Glutamatergic neuron (in vitro differentiated cells): Measurements from ENCODE around the gene TNFSF8. TPM values are rescaled to one million over a fixed set of nuclear protein-coding genes. Genes with fewer than 3 reads are reported as not detected.

Experiments used
- DNase-seq: peaks from one replicate; pipeline ENCODE4 v3.0.0; 2022
- H3K27ac Mint-ChIP-seq: one replicate; pipeline ENCODE4 v1.8.0; 2020; ENCODE audit warnings: mild to moderate bottlenecking, mixed read lengths, inconsistent platforms; ENCODE audit not compliant: unreplicated experiment
- H3K27me3 Mint-ChIP-seq: one replicate; pipeline ENCODE4 v1.8.0; 2020; ENCODE audit warnings: mild to moderate bottlenecking, moderate library complexity, mixed read lengths, inconsistent platforms; ENCODE audit not compliant: unreplicated experiment
- H3K36me3 Mint-ChIP-seq: one replicate; pipeline ENCODE4 v1.8.0; 2020; ENCODE audit warnings: mild to moderate bottlenecking, mixed read lengths, inconsistent platforms; ENCODE audit not compliant: unreplicated experiment
- H3K4me1 Mint-ChIP-seq: one replicate; pipeline ENCODE4 v1.8.0; 2020; ENCODE audit warnings: mild to moderate bottlenecking, low read depth, mixed read lengths, inconsistent platforms; ENCODE audit not compliant: unreplicated experiment
- H3K4me3 Mint-ChIP-seq: one replicate; pipeline ENCODE4 v1.8.0; 2020; ENCODE audit warnings: mild to moderate bottlenecking, mixed read lengths, inconsistent platforms; ENCODE audit not compliant: unreplicated experiment
- H3K9me3 Mint-ChIP-seq: one replicate; pipeline ENCODE4 v1.8.0; 2020; ENCODE audit warnings: mild to moderate bottlenecking, moderate library complexity, mixed read lengths, inconsistent platforms; ENCODE audit not compliant: unreplicated experiment
- total RNA-seq: library from RNA; stranded (reverse); fragmentation: NEBNext Ultra II Directional; extraction: Animal tissue kit (Norgen Biotek cat#: 25700); gene quantifications from one replicate; pipeline ENCODE4 v1.2.1, GENCODE V29; 2021; ENCODE audit not compliant: unreplicated experiment
- TF ChIP-seq, protein P1 (sequence below): fragments of 200-600 bp; sonication (generic); IDR thresholded peaks from one replicate; pipeline ENCODE4 v1.5.0; 2021; ENCODE audit not compliant: partially characterized antibody, unreplicated experiment

The TNFSF8 gene
- total RNA-seq, 1 donor from 2014 or later, result not detected

DNA sequence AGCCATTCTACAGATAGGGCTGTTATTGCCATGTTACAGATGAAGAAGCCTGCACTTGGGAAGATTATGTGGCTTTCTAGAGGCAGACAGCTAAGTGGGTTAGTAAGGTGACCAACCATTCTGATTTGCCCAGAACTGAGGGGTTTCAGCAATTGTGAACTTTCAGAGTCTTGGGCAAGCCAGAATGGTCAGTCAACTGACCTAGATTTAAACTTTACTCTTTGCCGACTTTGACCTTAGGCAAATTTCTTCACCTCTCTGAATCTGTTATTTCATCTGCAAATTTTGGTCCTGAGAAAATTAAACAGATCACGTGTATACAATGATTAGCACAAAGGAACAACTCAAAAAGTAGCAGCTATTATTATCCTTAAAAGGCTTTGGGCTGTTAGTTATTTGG lies 20.4 kb upstream of the TNFSF8 start:
- H3K9me3 Mint-ChIP-seq, result no peaks in the 10 kb centered on the region
- H3K36me3 Mint-ChIP-seq, result no peaks in the 10 kb centered on the region
- no peaks in the 10 kb centered on the region for H3K4me1 Mint-ChIP-seq
- H3K27me3 Mint-ChIP-seq, result no peaks in the 10 kb centered on the region
- TF ChIP-seq, protein P1, sequence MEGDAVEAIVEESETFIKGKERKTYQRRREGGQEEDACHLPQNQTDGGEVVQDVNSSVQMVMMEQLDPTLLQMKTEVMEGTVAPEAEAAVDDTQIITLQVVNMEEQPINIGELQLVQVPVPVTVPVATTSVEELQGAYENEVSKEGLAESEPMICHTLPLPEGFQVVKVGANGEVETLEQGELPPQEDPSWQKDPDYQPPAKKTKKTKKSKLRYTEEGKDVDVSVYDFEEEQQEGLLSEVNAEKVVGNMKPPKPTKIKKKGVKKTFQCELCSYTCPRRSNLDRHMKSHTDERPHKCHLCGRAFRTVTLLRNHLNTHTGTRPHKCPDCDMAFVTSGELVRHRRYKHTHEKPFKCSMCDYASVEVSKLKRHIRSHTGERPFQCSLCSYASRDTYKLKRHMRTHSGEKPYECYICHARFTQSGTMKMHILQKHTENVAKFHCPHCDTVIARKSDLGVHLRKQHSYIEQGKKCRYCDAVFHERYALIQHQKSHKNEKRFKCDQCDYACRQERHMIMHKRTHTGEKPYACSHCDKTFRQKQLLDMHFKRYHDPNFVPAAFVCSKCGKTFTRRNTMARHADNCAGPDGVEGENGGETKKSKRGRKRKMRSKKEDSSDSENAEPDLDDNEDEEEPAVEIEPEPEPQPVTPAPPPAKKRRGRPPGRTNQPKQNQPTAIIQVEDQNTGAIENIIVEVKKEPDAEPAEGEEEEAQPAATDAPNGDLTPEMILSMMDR, result no peak
- no peak for DNase-seq
- no peak overlapping the region for H3K27ac Mint-ChIP-seq
- no peak overlapping the region for H3K4me3 Mint-ChIP-seq

DNA sequence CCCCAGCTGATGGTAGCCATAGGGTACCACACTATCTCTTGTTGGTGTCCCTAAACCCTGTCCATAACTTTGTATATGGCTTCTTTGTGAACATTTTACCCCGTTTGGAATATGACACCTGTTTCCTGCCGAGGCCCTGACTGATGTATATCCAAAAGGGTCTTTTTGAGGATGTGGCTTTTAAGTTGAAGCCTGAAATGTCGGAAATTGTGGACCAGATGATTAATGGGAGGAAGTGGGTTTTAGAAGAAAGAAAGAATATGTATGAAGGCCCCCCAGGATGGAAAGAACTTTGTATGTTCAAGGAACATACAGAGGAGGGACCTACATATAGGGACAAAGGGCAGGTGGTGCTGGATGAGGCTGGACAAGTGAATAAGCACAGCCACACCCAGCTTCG lies 16.7 kb upstream of the TNFSF8 start:
- no peaks in the 10 kb centered on the region for H3K4me1 Mint-ChIP-seq
- no peaks in the 10 kb centered on the region for H3K9me3 Mint-ChIP-seq
- H3K4me3 Mint-ChIP-seq, result no peak overlapping the region
- H3K27me3 Mint-ChIP-seq, result no peaks in the 10 kb centered on the region
- TF ChIP-seq, protein P1, result no peak
- DNase-seq, result no peak
- H3K27ac Mint-ChIP-seq, result no peak overlapping the region
- H3K36me3 Mint-ChIP-seq, result no peaks in the 10 kb centered on the region

DNA sequence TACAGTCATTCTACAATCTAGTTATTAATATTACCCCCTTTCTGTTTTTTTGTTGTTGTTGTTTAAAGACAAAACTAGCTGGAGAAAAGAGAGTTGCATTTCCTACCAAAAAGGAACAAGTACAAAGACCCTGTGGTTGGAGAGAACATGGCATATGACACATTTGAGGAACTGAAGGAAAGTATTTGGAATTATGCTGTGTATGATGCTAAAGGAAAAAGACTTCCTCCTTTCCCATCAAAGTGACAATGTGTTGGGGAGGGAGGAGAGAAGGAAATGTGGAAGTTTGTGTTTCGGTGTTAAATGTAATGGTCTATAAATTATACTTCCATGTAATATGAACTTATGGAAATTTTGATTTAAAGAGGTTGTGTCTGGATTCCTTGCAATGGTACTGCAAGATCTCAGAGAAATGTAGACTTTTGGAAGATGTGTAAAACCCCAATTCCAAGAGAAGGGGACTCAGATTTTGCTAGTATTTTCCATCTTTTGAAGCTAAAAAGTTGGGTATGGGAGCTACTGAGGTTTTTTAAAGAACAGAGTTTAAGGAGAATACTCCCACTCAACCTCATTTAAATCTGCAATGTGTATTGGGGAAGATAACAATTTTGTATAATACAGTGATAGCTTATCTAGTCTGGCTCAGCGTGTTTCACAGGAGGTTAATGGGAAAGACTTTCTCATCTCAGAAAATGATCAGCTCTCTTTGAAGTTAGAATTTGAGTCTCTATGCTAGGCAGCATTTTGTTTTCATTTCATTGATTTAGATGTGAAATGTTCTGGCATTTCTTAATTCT lies 15.4 kb upstream of the TNFSF8 start:
- DNase-seq, result no peak
- Mint-ChIP-seq H3K36me3 (no peaks in the 10 kb centered on the region), H3K9me3 (no peaks in the 10 kb centered on the region), H3K4me3 (no peak overlapping the region), H3K27ac (no peak overlapping the region), H3K4me1 (no peaks in the 10 kb centered on the region), H3K27me3 (no peaks in the 10 kb centered on the region)
- TF ChIP-seq, protein P1, result no peak

GRCh38 chr9:114941376-114941775 lies 11.0 kb upstream of the TNFSF8 start:
- TF ChIP-seq, protein P1, result no peak
- H3K4me3 Mint-ChIP-seq, result no peak overlapping the region
- no peaks in the 10 kb centered on the region for H3K4me1 Mint-ChIP-seq
- no peaks in the 10 kb centered on the region for H3K36me3 Mint-ChIP-seq
- H3K27ac Mint-ChIP-seq, result no peak overlapping the region
- no peaks in the 10 kb centered on the region for H3K9me3 Mint-ChIP-seq
- DNase-seq, result no peak
- H3K27me3 Mint-ChIP-seq, result no peaks in the 10 kb centered on the region

DNA sequence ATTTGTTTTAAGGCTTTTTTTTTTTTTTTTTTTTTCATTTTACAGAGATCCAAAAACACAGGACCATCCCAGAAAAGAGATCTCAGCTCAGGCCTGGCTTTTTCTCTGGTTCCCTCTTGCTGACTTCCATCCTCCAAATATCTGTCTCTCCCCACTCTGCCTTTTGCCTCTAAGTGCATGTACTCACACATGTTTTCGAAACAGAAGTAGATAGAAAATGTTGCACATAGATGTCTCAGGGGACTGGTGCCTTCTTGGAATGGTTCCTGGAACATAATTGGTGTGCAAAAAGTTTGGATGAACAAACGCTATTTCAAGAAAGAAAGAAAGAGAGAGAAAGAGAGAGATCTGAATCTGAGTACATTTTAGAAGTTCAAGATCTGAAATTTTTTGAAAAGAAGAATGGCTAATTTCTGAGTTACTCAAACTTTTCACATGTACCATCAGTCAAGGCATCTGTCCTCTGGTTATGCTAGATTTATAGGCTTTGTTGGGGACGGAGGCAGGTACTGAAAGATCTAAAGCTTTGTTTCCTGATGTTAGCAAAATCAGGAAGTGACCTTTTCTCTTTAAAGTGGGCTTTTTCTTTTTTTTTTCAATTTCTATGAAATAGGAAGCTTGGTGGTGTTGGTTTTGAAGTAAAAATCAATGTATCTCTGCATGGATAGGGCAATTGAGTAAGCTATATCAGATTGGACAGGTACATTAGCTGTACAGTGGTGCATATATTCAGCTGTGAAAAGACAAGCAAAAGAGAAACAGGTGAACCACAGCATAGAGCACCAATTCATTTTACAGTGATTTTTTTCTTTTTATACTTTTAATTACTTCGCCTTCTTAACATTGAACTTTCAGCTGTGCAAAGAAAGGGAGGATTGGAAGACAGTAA lies 8.5 kb upstream of the TNFSF8 start:
- H3K27me3 Mint-ChIP-seq, result peaks cover 2% of the 10 kb centered on the region
- TF ChIP-seq, protein P1, result no peak
- no peak overlapping the region for H3K27ac Mint-ChIP-seq

More for the DNA sequence above, 8.5 kb upstream of the TNFSF8 start:
- DNase-seq, result no peak
- no peak overlapping the region for H3K4me3 Mint-ChIP-seq
- H3K36me3 Mint-ChIP-seq, result no peaks in the 10 kb centered on the region
- no peaks in the 10 kb centered on the region for H3K9me3 Mint-ChIP-seq
- no peaks in the 10 kb centered on the region for H3K4me1 Mint-ChIP-seq
